ENCODE results near the gene GPR85. TPM values are rescaled to one million over a fixed set of nuclear protein-coding genes. Genes with fewer than 3 reads are reported as not detected.
"Not testable (repeated sequence)": the region's sequence is repeated elsewhere in the genome, so short reads cannot be mapped to it uniquely, and the experiment has no call there.

The GPR85 gene
- total RNA-seq, 1 donor from 2014 or later: 0.92 TPM

- DNase-seq (ENCODE audit: low read depth, low spot score): no peak
Measured at GRCh38 chr7:113084496-113085172, 2.0 kb downstream of the GPR85 start.

GRCh38 chr7:113083816-113084495, 2.7 kb downstream of the GPR85 start:
- no peak for DNase-seq (ENCODE audit: low read depth, low spot score)

- DNase-seq (ENCODE audit: low read depth, low spot score): no peak
Measured at GRCh38 chr7:113083132-113083815, 3.4 kb downstream of the GPR85 start.

GRCh38 chr7:113078331-113078730, 8.3 kb downstream of the GPR85 start:
- no peak for DNase-seq (ENCODE audit: low read depth, low spot score)

- no peak for DNase-seq (ENCODE audit: low read depth, low spot score)
Measured at GRCh38 chr7:113076703-113077102, 9.9 kb downstream of the GPR85 start.

- DNase-seq (ENCODE audit: low read depth, low spot score): no peak
Measured at GRCh38 chr7:113071465-113071864, 15.2 kb downstream of the GPR85 start.

GRCh38 chr7:113062499-113062898, 24.1 kb downstream of the GPR85 start:
- DNase-seq (ENCODE audit: low read depth, low spot score): no peak

GRCh38 chr7:113060100-113060499, 26.5 kb downstream of the GPR85 start:
- no peak for DNase-seq (ENCODE audit: low read depth, low spot score)

GRCh38 chr7:113054938-113055337, 31.7 kb downstream of the GPR85 start:
- DNase-seq (ENCODE audit: low read depth, low spot score): no peak

GRCh38 chr7:113054272-113054671, 32.4 kb downstream of the GPR85 start:
- DNase-seq (ENCODE audit: low read depth, low spot score): not testable (repeated sequence)

GRCh38 chr7:113049221-113049620, 37.4 kb downstream of the GPR85 start:
- DNase-seq (ENCODE audit: low read depth, low spot score): not testable (repeated sequence)

- DNase-seq (ENCODE audit: low read depth, low spot score): no peak
Measured at GRCh38 chr7:113046453-113046852, 40.2 kb downstream of the GPR85 start.

- DNase-seq (ENCODE audit: low read depth, low spot score): no peak
Measured at GRCh38 chr7:113045379-113045778, 41.2 kb downstream of the GPR85 start.

GRCh38 chr7:113044394-113044793, 42.2 kb downstream of the GPR85 start:
- DNase-seq (ENCODE audit: low read depth, low spot score): no peak

- no peak for DNase-seq (ENCODE audit: low read depth, low spot score)
Measured at GRCh38 chr7:113040849-113041248, 45.8 kb downstream of the GPR85 start.

- DNase-seq (ENCODE audit: low read depth, low spot score): no peak
Measured at GRCh38 chr7:113033959-113034358, 52.7 kb downstream of the GPR85 start.

Other genes with a start within 250 kb of the GPR85 start
- gene SMIM30, start 31.7 kb upstream of the GPR85 start, total RNA-seq: 49.3 and 52.5 TPM in 2 replicates

All from pulmonary artery endothelial cell (primary cell).